ENCODE results near the gene BAX.
"Not testable (repeated sequence)": the region's sequence is repeated elsewhere in the genome, so short reads cannot be mapped to it uniquely, and the experiment has no call there.

The BAX gene

GRCh38 chr19:48954595-48955307 is at the start of gene BAX:
TSS of gene BAX (plus strand) at chr19:48954875. CDS start at chr19:48954929, 54 bp downstream.
- DNase-seq (ENCODE audit: low read depth): peak; percentile 94

- no peak for DNase-seq (ENCODE audit: low read depth)
These were observed 49.0 kb upstream of the BAX start for GRCh38 chr19:48905664-48906063.

GRCh38 chr19:48906324-48906723 is 48.4 kb upstream of the BAX start:
- no peak for DNase-seq (ENCODE audit: low read depth)

- DNase-seq (ENCODE audit: low read depth): no peak
These were observed 47.0 kb upstream of the BAX start for GRCh38 chr19:48907671-48908070.

GRCh38 chr19:48909424-48910077 is 45.1 kb upstream of the BAX start:
- DNase-seq (ENCODE audit: low read depth): not testable (repeated sequence)

GRCh38 chr19:48910803-48911202 is 43.9 kb upstream of the BAX start:
- no peak for DNase-seq (ENCODE audit: low read depth)

- DNase-seq (ENCODE audit: low read depth): no peak
These were observed 41.4 kb upstream of the BAX start for GRCh38 chr19:48913114-48913889.

- DNase-seq (ENCODE audit: low read depth): no peak
These were observed 40.5 kb upstream of the BAX start for GRCh38 chr19:48914181-48914580.

- DNase-seq (ENCODE audit: low read depth): no peak
These were observed 38.9 kb upstream of the BAX start for GRCh38 chr19:48915757-48916156.

- no peak for DNase-seq (ENCODE audit: low read depth)
These were observed 36.6 kb upstream of the BAX start for GRCh38 chr19:48918071-48918470.

- DNase-seq (ENCODE audit: low read depth): no peak
These were observed 35.9 kb upstream of the BAX start for GRCh38 chr19:48918801-48919247.

GRCh38 chr19:48919271-48919670 is 35.4 kb upstream of the BAX start:
- not testable (repeated sequence) for DNase-seq (ENCODE audit: low read depth)

- DNase-seq (ENCODE audit: low read depth): no peak
These were observed 33.7 kb upstream of the BAX start for GRCh38 chr19:48920949-48921348.

GRCh38 chr19:48921721-48922500 is 32.8 kb upstream of the BAX start:
- no peak for DNase-seq (ENCODE audit: low read depth)

- no peak for DNase-seq (ENCODE audit: low read depth)
These were observed 31.9 kb upstream of the BAX start for GRCh38 chr19:48922548-48923490.

GRCh38 chr19:48925240-48925843 is 29.3 kb upstream of the BAX start:
- no peak for DNase-seq (ENCODE audit: low read depth)

GRCh38 chr19:48925890-48926289 is 28.8 kb upstream of the BAX start:
- not testable (repeated sequence) for DNase-seq (ENCODE audit: low read depth)

GRCh38 chr19:48926909-48927308 is 27.8 kb upstream of the BAX start:
- no peak for DNase-seq (ENCODE audit: low read depth)

GRCh38 chr19:48927692-48928091 is 27.0 kb upstream of the BAX start:
- DNase-seq (ENCODE audit: low read depth): not testable (repeated sequence)
